Stimulated activated CD4-positive, alpha-beta T cell treated with anti-CD3 and anti-CD28 coated beads, Interleukin-4, amount 100 ng/mL, for 48 hours (primary cell): ENCODE results near the gene UPF1.

Experiments
- DNase-seq, 2 donors: peaks; one replicate each; pipeline ENCODE4 v3.0.0-alpha.2; 2020; ENCODE audit warnings: low read depth in 2 of 2

UPF1 gene

GRCh38 chr19:18857223-18857622, 25.5 kb downstream of the UPF1 start:
- no peak for DNase-seq

GRCh38 chr19:18858906-18859646, 27.3 kb downstream of the UPF1 start:
- no peak for DNase-seq

GRCh38 chr19:18859676-18860301, 28.0 kb downstream of the UPF1 start:
- no peak for DNase-seq

GRCh38 chr19:18860302-18860700, 28.5 kb downstream of the UPF1 start:
- no peak for DNase-seq

GRCh38 chr19:18860725-18861124, 29.0 kb downstream of the UPF1 start:
- DNase-seq = no peak

GRCh38 chr19:18861235-18861634, 29.5 kb downstream of the UPF1 start:
- DNase-seq = no peak

GRCh38 chr19:18861917-18862316, 30.2 kb downstream of the UPF1 start:
- DNase-seq = no peak

GRCh38 chr19:18862976-18863842, 31.4 kb downstream of the UPF1 start:
- DNase-seq = no peak

- no peak for DNase-seq
Measured at GRCh38 chr19:18863843-18864362, 32.1 kb downstream of the UPF1 start.

GRCh38 chr19:18865106-18865972, 33.6 kb downstream of the UPF1 start:
- DNase-seq = no peak

- peak; percentile 50 to 67 for DNase-seq
Measured at GRCh38 chr19:18865973-18866799, 34.4 kb downstream of the UPF1 start.

GRCh38 chr19:18866800-18867123, 35.0 kb downstream of the UPF1 start:
- DNase-seq = no peak

- no peak for DNase-seq
Measured at GRCh38 chr19:18867199-18867598, 35.4 kb downstream of the UPF1 start.

GRCh38 chr19:18867751-18868150, 36.0 kb downstream of the UPF1 start:
- DNase-seq = no peak

- no peak for DNase-seq
Measured at GRCh38 chr19:18868380-18869022, 36.7 kb downstream of the UPF1 start.

GRCh38 chr19:18869023-18869618, 37.4 kb downstream of the UPF1 start:
- DNase-seq = no peak

- DNase-seq = no peak
Measured at GRCh38 chr19:18869781-18870530, 38.2 kb downstream of the UPF1 start.

- DNase-seq = no peak
Measured at GRCh38 chr19:18870531-18871172, 38.9 kb downstream of the UPF1 start.
